K562 (cell line): Measurements from ENCODE around the gene SPARC. TPM values are rescaled to one million over a fixed set of nuclear protein-coding genes. Genes with fewer than 3 reads are reported as not detected.

ENCODE experiments used
- ATAC-seq: fragments of 200-7000 bp; cut with Tn5 transposase; 3 replicates; pipeline ENCODE4 v1.9.1; 2020; ENCODE audit warnings: moderate library complexity
- BruUV-seq: library from RNA; stranded (reverse); fragments of 400-500 nt; replicated peaks from 2 replicates; lab custom pipeline; 2021; lab: Mats Ljungman, UMichigan
- CTCF ChIA-PET: fragments of 300-600 bp; formaldehyde crosslinking; extraction: SDS; loops from one replicate; lab custom pipeline; 2021; ENCODE audit warnings: low intra/inter-chr PET ratio; lab: Yijun Ruan, JAX
- POLR2A ChIA-PET: fragments of 300-600, 350-650 bp; sonication (Branson Sonifier 250); formaldehyde crosslinking; extraction: SDS; loops from one replicate; lab custom pipeline; 2021; ENCODE audit warnings: antibody characterized with exemption, inconsistent platforms; lab: Yijun Ruan, JAX
- DNase-seq, 4 experiments: peaks; one replicate each; pipeline versions ENCODE4 v3.0.0 to v3.0.0-alpha.2; 2011 to 2018; ENCODE audit warnings: low spot score in 3 of 4, mixed read lengths in 3 of 4; ENCODE audit errors: extremely low read depth in 1 of 4
- FAIRE-seq: peaks from 2 replicates; lab custom pipeline; 2011; peaks lifted over from hg19 to GRCh38; lab: Jason Lieb, UNC
- H2AFZ ChIP-seq: 2 replicates; pipeline ENCODE4 v1.6.0; 2011; ENCODE audit warnings: low read depth, low read length, control low read depth, inconsistent platforms
- H3K27ac ChIP-seq: fragments of 200-600 bp; 3 replicates; pipeline ENCODE4 v1.8.0; 2011; ENCODE audit warnings: low read depth, mild to moderate bottlenecking, control low read depth, inconsistent platforms, low read length, moderate library complexity, mixed read lengths; ENCODE audit errors: extremely low read depth
- H3K27me3 ChIP-seq, 2 experiments: fragments of 300-600 bp in 1 of 2; 2 replicates in 1 of 2; 3 replicates in 1 of 2; pipeline versions ENCODE4 v1.6.0 to v1.8.0; 2011; ENCODE audit warnings: inconsistent platforms in 2 of 2, low read length in 2 of 2, mild to moderate bottlenecking in 1 of 2, mixed read lengths in 1 of 2, moderate library complexity in 1 of 2; ENCODE audit not compliant: control insufficient read depth in 2 of 2, insufficient read depth in 2 of 2
- H3K36me3 ChIP-seq: fragments of 300-600 bp; 3 replicates; pipeline ENCODE4 v1.8.0; 2011; ENCODE audit warnings: mild to moderate bottlenecking, low read length, inconsistent platforms; ENCODE audit not compliant: control insufficient read depth, insufficient read depth
- H3K4me1 ChIP-seq, 2 experiments: fragments of 200-600 bp in 1 of 2; replicated peaks in 1 of 2; 2 replicates in 1 of 2; 3 replicates in 1 of 2; pipeline versions ENCODE4 v1.5.1 to v1.8.0; 2011; ENCODE audit warnings: inconsistent platforms in 2 of 2, low read length in 2 of 2, mild to moderate bottlenecking in 1 of 2, mixed read lengths in 1 of 2, moderate library complexity in 1 of 2; ENCODE audit not compliant: control insufficient read depth in 2 of 2, insufficient read depth in 2 of 2
- H3K4me2 ChIP-seq: 2 replicates; pipeline ENCODE4 v1.6.1; 2011; ENCODE audit warnings: low read length, control low read depth, inconsistent platforms, mixed read lengths; ENCODE audit not compliant: insufficient read depth
- H3K4me3 ChIP-seq: fragments of 200-600 bp; sonication (generic), shearing (Covaris generic); 2 replicates; pipeline ENCODE4 v1.5.1; 2016; ENCODE audit warnings: control low read depth, inconsistent platforms
- H3K79me2 ChIP-seq: fragments of 200-600 bp; 3 replicates; pipeline ENCODE4 v1.8.0; 2011; ENCODE audit warnings: low read length, inconsistent platforms; ENCODE audit not compliant: control insufficient read depth, insufficient read depth
- H3K9ac ChIP-seq, 2 experiments: 2 replicates each; pipeline versions ENCODE4 v1.6.0 to v1.6.1; 2011; ENCODE audit warnings: low read depth in 2 of 2, low read length in 2 of 2, control low read depth in 1 of 2, inconsistent platforms in 1 of 2, mild to moderate bottlenecking in 1 of 2, mixed read lengths in 1 of 2; ENCODE audit not compliant: insufficient read depth in 1 of 2
- H3K9me1 ChIP-seq: one replicate; pipeline ENCODE4 v1.6.0; 2011; ENCODE audit warnings: inconsistent platforms, mild to moderate bottlenecking, low read length, moderate library complexity; ENCODE audit not compliant: control insufficient read depth, insufficient read depth
- H3K9me3 ChIP-seq: replicated peaks from 2 replicates; pipeline ENCODE4 v1.5.1; 2011; ENCODE audit warnings: low read depth, low read length, inconsistent platforms; ENCODE audit not compliant: control insufficient read depth, insufficient read depth
- H4K20me1 ChIP-seq: replicated peaks from 2 replicates; pipeline ENCODE4 v1.6.1; 2011; ENCODE audit warnings: low read length, inconsistent platforms, mixed read lengths; ENCODE audit not compliant: control insufficient read depth, insufficient read depth
- HSF4 ChIP-seq: fragments of 250-450 bp; sonication (Bioruptor Pico); IDR thresholded peaks from 2 replicates; pipeline ENCODE4 v2.1.2; 2022; ENCODE audit warnings: mild to moderate bottlenecking, moderate library complexity, borderline replicate concordance
- SPI1 ChIP-seq: IDR thresholded peaks from 2 replicates; pipeline ENCODE4 v1.6.1; 2011; ENCODE audit warnings: low read depth, low read length, control low read depth, borderline replicate concordance
- WGBS: fragments of 100-300 bp; shearing (Covaris generic); methylation state at CpG from one replicate; pipeline ENCODE4 v1.1.6; 2016; ENCODE audit warnings: low coverage, mixed read lengths; ENCODE audit not compliant: insufficient coverage; ENCODE audit errors: missing lambda C conversion rate; 5-methylcytosine and 5-hydroxymethylcytosine counted together
- in situ Hi-C: fragments of 300-500 bp; cut with MboI; formaldehyde crosslinking; loops from 4 replicates; pipeline ENCODE4 v1.15.0; 2018; ENCODE audit warnings: inconsistent platforms, mixed read lengths
- intact Hi-C: fragments of 100-400 bp; cut with micrococcal nuclease; formaldehyde crosslinking; loops from 2 replicates; pipeline ENCODE4 v1.14.2; 2022
- polyA plus RNA-seq, 8 experiments: library from polyadenylated mRNA; depleted of rRNA in 4 of 8; stranded (reverse) in 5 of 8; unstranded in 3 of 8; fragments of >200 nt; fragmentation: Nextera tagmentation in 2 of 8; fragmentation: Illumina TruSeq in 1 of 8; extraction: Ambion mirVana in 2 of 8; extraction: Trizol in 1 of 8; gene quantifications; 2 replicates each; pipeline versions ENCODE4 v1.2.1 to v1.2.3, GENCODE V29; 2011 to 2014; ENCODE audit warnings: inconsistent platforms in 1 of 8, missing spikeins in 1 of 8
- total RNA-seq, 7 experiments: library from RNA; depleted of rRNA in 6 of 7; stranded (reverse); fragments of >200 nt in 6 of 7; fragmentation: Illumina TruSeq in 2 of 7; extraction: Trizol in 2 of 7; gene quantifications; 2 replicates each; pipeline versions ENCODE4 v1.2.1 to v1.2.3, GENCODE V29; 2011 to 2021; ENCODE audit warnings: low replicate concordance in 1 of 7

SPARC gene
- total and polyA plus RNA-seq, 9 of the 15 experiments (the other 6 are each of a cell fraction or from before 2014, with no cell fraction given): 6.1 to 35.6 (median 12.2) TPM

GRCh38 chr5:151675611-151676313 lies 11.0 kb downstream of the SPARC start:
- intact Hi-C loops: no loop called here
- Histone ChIP-seq H3K36me3 (no peaks in the 10 kb centered on the region), H3K9me3 (no peaks in the 10 kb centered on the region), H4K20me1 (peaks cover 3% of the 10 kb centered on the region; the same call in 1 of the 2 replicates), H3K4me3 (no peak overlapping the region), H3K9ac (no peak overlapping the region), H3K27ac (no peak overlapping the region), H3K79me2 (no peaks in the 10 kb centered on the region), H3K4me1 (no peaks in the 10 kb centered on the region; a peak in 1 of 5 replicates), H3K4me2 (no peak overlapping the region), H3K27me3 (peaks cover 33 to 37% of the 10 kb centered on the region in 2 experiments), H3K9me1 (no peaks in the 10 kb centered on the region), H2AFZ (no peak overlapping the region)
- ChIA-PET POLR2A (interaction anchor here (0.5 to 1.6 kb wide), 5 partner anchors 9 to 603 kb away, joined by 3 to 8 read pairs (median 4); partner anchors contain the start of gene SPARC), CTCF (no interaction called here)
- no peak for DNase-seq
- 0% methylated on average over 3 of the region's 3 CpGs for WGBS
- in situ Hi-C loops: no loop called here
- no peak for FAIRE-seq
- no peak for TF ChIP-seq HSF4 (CRISPR knock-in tag)
- peak; percentile 46; the same call in 1 of the 2 replicates for TF ChIP-seq SPI1
- no peak for ATAC-seq
- BruUV-seq: no TSS peak
